OCI-LY1 (cell line): ENCODE measurements around the gene NPTX1.

Source experiments
- EZH2 ChIP-seq: fragments of 200-600 bp; sonication (generic), shearing (Covaris generic); IDR thresholded peaks from 2 replicates; pipeline ENCODE4 v1.8.0; 2017; ENCODE audit warnings: borderline replicate concordance, mixed run types, mild to moderate bottlenecking, antibody characterized with exemption, low read length, moderate library complexity, mixed read lengths
- TF ChIP-seq, protein P1 (sequence below): fragments of 200-600 bp; sonication (generic), shearing (Covaris generic); IDR thresholded peaks from 2 replicates; pipeline ENCODE4 v1.5.1; 2017; ENCODE audit warnings: mild to moderate bottlenecking, antibody characterized with exemption, low read length, moderate library complexity, mixed read lengths

DNA sequence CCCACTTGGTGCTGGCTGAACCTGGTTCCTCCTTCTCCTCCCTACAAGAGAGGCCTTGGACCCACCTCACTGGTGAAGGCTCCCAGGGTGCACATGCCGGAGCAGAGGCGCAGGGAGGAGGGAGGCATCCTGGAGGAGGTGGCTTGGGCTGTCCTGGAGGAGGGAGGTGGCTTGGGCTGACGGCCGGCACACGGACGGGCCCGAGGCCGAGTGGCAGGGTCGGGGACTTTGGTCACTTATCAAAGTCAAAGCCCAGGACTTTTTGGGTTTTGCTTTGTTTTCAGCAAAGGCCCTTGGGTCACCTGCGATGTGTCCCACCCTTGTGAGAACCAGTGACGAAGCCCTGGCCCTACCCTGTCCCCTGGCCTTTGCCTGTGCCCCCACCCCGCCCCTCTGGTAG, 32.9 kb downstream of the NPTX1 start:
- no peak for TF ChIP-seq EZH2
- TF ChIP-seq, protein P1, sequence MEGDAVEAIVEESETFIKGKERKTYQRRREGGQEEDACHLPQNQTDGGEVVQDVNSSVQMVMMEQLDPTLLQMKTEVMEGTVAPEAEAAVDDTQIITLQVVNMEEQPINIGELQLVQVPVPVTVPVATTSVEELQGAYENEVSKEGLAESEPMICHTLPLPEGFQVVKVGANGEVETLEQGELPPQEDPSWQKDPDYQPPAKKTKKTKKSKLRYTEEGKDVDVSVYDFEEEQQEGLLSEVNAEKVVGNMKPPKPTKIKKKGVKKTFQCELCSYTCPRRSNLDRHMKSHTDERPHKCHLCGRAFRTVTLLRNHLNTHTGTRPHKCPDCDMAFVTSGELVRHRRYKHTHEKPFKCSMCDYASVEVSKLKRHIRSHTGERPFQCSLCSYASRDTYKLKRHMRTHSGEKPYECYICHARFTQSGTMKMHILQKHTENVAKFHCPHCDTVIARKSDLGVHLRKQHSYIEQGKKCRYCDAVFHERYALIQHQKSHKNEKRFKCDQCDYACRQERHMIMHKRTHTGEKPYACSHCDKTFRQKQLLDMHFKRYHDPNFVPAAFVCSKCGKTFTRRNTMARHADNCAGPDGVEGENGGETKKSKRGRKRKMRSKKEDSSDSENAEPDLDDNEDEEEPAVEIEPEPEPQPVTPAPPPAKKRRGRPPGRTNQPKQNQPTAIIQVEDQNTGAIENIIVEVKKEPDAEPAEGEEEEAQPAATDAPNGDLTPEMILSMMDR: no peak
